ENCODE measurements around the gene SUPT6H.

- no peak for TF ChIP-seq CTCF (conservative IDR thresholded peaks at IDR 0.05 in 1 of 2, IDR thresholded peaks at IDR 0.05 in 1 of 2; ENCODE audit: extremely low read depth in 1 of 2, insufficient read depth in 1 of 2, low read depth in 1 of 2, low read length in 2 of 2)
- no peak for TF ChIP-seq EZH2 (IDR thresholded peaks at IDR 0.05; ENCODE audit: borderline replicate concordance, low read length)
Observed at GRCh38 chr17:28738680-28739384, 76.8 kb downstream of the SUPT6H start.
